GM21360 (cell line): ENCODE data around the gene ENOX1.

ENCODE experiments used
- ATAC-seq: cut with Tn5 transposase; IDR thresholded peaks from one replicate; pipeline ENCODE4 v1.9.1; 2021; ENCODE audit warnings: mild to moderate bottlenecking, moderate library complexity; ENCODE audit not compliant: unreplicated experiment

The ENOX1 gene

DNA sequence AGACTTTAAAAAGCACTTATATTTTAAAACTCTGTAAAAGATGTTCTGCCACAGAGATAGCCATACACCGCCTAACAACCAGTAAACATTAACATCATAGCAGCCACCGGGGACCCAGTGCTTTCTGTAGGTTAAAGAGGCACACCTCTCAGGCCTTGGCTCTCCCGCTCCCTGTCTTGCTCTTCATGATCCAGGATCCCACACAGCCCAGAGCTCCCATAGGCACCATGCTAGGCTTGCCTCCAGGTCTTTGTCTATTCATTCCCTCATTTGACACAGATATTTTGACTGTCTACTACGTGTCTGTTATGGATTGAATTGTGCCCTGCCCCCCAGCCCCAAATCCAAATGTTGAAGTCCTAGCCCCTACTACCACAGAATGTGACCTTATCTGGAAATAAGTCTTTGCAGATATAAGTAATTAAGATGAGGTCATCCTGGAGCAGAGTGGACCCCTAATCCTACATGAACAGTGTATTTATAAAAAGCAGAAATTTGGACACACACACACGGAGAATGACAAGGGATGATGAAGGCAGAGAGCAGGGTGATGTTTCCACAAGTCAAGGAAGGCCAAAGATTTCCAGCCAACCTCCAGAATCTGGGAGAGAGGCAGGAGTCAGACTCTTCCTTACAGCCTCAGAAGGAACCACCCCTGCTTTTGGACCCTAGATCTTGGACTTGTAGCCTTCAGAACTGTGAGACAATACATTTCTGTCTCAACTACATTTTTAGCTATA, 490.8 kb downstream of the ENOX1 start:
- ATAC-seq = no peak

DNA sequence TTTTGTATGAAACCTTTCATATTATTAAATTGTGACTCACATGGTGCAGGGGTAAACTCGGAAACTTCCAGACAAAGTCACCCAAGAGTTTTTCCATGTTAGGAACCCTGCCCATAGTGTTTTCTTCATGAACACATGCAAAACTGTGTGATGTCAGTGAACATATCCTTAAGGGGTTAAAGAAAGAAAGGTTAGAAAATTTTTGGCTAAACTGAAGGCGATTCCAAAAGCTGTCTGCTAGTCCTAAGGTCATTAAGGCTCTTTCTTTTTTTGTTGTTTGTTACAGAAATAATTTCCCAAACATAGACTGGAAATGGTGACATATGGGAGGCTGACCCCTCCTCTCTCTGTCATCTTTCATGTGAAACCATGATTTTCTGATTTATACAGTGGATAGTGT, 491.5 kb downstream of the ENOX1 start:
- ATAC-seq = no peak

DNA sequence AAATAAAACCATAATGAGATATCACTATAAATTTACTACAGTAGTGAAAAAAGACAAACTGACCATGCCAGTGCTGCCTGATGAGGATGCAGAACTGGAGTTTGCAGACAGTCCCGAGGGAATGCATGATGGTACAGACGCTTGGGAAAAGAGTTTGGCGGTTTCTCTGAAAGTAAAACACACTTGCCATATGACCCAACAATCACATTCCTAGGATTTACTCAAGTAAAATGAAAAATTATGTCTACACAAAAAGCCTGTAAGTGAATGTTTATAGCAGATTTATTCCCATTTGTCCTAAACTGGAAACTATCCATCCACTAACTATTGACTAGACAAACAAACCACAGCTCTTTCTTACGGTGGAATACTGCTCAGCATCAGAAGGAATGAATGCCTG, 492.4 kb downstream of the ENOX1 start:
- no peak for ATAC-seq

GRCh38 chr13:43293986-43294385, 492.8 kb downstream of the ENOX1 start:
- no peak for ATAC-seq

GRCh38 chr13:43293561-43293960, 493.2 kb downstream of the ENOX1 start:
- ATAC-seq = no peak

DNA sequence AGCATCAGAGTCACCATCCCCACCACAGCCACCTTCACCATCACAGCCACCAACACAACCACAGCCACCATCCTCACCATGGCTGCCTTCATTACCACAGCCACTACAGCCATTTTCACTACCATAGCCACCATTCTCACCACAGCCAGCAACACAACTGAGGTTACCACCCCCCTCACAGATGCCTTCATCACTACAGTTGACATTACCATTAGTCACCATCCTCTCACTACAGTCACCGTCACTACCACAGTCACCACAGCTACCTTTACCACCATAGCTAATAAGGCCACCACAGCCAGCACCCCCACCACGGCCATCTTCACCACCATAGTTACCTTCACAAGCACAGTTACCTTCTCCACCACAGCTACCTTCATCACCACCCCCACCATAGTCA, 493.8 kb downstream of the ENOX1 start:
- no peak for ATAC-seq

- ATAC-seq = no peak
These were observed 495.3 kb downstream of the ENOX1 start for GRCh38 chr13:43291287-43292060.

DNA sequence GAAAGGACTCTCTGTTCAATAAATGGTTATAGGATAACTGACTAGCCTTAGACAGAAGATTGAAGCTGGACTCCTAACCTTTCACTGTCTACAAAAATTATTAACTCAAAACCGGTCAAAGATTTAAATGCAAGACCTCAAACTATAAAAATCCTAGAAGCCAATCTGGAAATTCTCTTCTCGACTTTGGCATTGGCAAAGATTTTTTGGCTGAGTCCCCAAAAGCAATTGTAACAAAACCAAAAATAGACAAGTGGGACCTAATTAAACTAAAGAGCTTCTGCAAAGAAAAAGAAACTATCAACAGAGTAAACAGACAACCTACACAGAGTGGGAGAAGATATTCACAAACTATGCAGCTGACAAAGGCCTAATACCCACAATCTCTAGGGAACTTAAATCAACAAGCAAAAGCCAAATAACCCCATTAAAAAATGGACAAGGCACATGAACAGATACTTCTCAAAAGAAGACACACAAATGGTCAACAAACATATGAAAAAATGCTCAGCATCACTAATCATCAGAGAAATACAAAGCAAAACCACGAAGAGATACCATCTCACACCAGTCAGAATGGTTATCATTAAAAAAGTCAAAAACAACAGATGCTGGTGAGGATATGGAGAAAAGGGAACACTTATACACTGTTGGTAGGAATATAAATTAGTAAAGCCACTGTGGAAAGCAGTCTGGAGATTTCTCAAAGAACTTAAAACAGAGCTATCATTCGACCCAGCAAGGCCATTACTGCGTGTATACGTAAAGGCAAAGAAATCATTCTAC, 497.1 kb downstream of the ENOX1 start:
- ATAC-seq = no peak

DNA sequence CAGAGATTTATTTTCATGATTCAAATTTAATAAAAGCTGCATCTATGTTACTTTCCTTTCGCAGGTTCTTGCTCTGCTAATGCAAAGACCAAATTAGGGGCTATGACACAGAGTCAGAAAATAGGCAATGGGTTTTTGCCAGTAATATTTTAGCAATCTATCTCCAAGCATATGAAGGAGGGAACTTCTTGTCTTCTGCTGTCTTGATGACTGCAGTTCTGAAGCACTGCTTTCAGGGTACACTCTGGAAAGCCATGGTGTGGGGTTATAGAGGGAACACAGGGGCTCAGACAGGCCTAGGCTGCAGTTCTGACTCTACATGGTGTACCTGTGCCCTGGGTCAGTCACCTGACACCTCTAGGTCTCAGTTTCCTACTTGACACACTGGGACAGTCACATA, 500.0 kb downstream of the ENOX1 start:
- no peak for ATAC-seq

DNA sequence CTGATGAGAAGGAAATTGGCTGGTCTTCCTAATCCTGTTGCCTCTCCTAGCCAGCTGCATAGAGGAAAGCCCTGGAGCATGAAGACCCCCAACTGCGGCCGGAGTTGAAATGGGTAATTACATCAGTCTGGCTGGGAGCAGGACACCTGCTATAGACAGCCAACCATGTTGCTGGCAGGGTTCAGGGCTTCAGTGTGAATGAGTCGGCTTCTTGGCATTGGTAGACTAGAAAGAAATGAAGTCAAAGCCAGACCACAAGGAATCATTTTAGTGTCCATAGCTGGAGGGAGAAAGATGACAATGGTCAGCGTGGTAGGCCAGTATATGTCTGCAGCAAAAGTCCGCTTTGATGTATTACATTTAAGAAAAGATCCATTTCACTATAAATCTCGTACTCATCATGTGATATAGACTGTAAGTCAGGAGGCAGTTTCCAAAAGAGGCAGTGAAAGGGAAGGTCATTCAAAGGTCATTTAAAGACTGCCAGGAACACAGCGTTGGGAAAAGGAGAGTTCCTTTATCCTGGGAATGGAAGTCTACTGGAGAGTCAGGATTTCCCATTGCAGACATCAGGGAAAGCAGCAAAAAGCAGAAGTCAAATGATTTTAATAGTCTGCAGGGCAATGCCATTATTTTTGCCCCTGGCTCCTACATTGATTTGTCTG, 500.7 kb downstream of the ENOX1 start:
- no peak for ATAC-seq

DNA sequence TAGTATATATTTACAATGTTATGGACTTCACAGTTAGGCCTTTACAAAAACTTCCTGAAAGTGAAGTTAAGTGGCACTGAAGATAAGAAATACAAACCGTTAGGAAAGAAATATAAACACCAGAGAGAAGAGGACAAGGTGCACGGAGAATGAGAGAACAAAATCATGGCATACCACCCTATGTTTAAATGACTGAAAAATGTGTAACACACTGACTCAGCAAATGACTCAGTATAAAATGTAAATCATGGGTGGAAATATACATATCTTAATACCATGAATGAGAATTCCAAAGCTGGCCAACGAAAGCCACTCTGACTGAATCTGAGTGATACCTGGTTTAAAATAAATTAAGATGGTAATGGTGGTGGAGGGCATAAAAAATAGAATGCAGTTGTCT, 502.6 kb downstream of the ENOX1 start:
- ATAC-seq = no peak

- no peak for ATAC-seq
These were observed 507.1 kb downstream of the ENOX1 start for GRCh38 chr13:43279696-43280095.

DNA sequence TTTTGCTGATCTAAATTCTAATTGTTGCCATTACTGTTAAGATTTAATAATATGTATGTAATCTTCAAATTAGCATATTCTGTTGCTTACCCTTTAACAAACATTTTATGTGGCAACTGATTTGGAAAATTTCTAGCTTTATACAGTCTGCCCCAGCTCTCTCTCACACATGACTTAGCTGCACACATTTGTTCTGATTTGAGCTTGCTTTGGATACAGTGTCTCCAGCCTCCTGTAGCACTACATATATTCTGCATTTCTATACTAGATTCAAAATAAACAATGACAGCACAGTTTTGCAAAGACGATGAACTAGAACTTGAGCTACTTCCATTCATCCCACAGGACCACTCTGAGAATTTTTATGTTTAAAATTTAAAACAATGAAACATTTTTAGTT, 508.6 kb downstream of the ENOX1 start:
- no peak for ATAC-seq

- no peak for ATAC-seq
These were observed 509.6 kb downstream of the ENOX1 start for GRCh38 chr13:43277142-43277541.

DNA sequence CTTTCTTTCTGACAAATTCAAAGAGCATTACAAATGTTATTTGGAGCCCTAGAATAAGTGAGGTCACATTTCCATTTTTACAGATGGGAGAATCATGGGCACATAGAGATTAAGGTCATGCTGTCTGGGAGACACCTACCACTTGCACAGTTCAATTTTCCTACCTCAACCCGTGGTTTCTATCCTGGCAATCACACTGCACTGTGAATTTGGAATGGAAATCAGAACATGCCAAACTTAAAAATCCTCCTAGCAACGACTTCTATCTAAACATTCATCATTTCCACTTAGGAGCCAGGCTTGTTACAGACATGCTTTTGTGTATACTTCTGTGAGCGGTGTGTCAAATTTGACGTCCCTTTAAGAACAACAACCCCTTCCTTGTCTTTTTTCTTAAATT, 511.9 kb downstream of the ENOX1 start:
- no peak for ATAC-seq

- no peak for ATAC-seq
These were observed 513.4 kb downstream of the ENOX1 start for GRCh38 chr13:43273362-43273761.

- no peak for ATAC-seq
These were observed 513.9 kb downstream of the ENOX1 start for GRCh38 chr13:43272851-43273250.

DNA sequence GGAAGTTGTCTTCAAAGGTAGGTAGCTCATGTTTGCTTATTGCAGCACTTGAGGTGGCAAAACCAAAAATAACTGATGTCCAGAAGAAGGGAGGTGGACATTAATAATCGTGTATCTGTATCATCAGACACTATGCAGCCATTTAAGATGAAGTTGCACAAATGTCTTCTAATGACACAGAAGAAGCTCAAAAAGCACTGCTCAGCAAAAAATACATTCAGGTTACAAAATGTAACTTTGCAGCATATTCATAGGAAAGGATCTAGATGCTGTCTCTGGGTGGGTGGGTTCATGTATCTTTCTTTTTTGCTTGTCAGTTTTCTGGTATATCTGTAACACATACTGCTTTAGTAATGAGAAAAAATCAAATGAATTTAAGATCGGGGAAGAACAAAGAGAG, 515.6 kb downstream of the ENOX1 start:
- ATAC-seq = no peak

- no peak for ATAC-seq
These were observed 516.5 kb downstream of the ENOX1 start for GRCh38 chr13:43270130-43270830.

DNA sequence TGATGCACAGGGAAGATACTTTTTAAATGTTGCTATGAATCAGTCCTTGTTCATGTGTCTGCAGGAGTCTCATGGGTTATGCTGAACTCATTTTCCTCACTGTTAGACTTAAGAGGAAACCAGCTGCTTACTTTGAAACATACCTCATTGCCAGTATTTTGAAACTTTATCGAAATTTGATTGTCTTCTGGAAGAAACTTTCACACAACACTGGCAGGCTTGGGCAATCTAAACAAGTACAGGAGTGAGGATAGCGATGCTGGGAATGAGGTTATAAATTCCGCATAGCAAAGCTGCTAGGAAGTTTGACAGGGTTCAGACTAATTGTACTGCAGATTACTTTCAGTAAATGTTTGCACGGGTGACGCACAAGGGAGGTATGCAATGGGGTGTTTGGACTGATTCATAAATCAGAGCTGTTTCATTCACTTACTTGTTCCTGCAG, 517.7 kb downstream of the ENOX1 start:
- ATAC-seq = no peak
